Femur (tissue), 1 donor: ENCODE measurements around the gene ETFA.

Experiments used
- DNase-seq: peaks from one replicate; pipeline ENCODE4 v3.0.0-alpha.2; 2017

Gene ETFA

GRCh38 chr15:76340198-76340802, 29.0 kb upstream of the ETFA start:
- no peak for DNase-seq

GRCh38 chr15:76339305-76340197, 28.3 kb upstream of the ETFA start:
- no peak for DNase-seq

GRCh38 chr15:76338486-76339304, 27.4 kb upstream of the ETFA start:
- no peak for DNase-seq

GRCh38 chr15:76337696-76338485, 26.6 kb upstream of the ETFA start:
- DNase-seq = no peak

- no peak for DNase-seq
Measured at GRCh38 chr15:76337059-76337695, 25.9 kb upstream of the ETFA start.

- DNase-seq = peak; percentile 62
Measured at GRCh38 chr15:76336254-76337058, 25.2 kb upstream of the ETFA start, which contains the start of gene ISL2. TSS of gene ISL2 (plus strand) at chr15:76336773. CDS start at chr15:76336884, 111 bp downstream.

GRCh38 chr15:76335307-76336253, 24.3 kb upstream of the ETFA start:
- DNase-seq = no peak

GRCh38 chr15:76334438-76335306, 23.4 kb upstream of the ETFA start:
- no peak for DNase-seq

GRCh38 chr15:76333720-76334437, 22.6 kb upstream of the ETFA start:
- no peak for DNase-seq

GRCh38 chr15:76333309-76333708, 22.0 kb upstream of the ETFA start:
- no peak for DNase-seq

- DNase-seq = no peak
Measured at GRCh38 chr15:76332796-76333195, 21.5 kb upstream of the ETFA start.

- DNase-seq = no peak
Measured at GRCh38 chr15:76330080-76330680, 18.9 kb upstream of the ETFA start.

- no peak for DNase-seq
Measured at GRCh38 chr15:76328958-76329357, 17.7 kb upstream of the ETFA start.

- DNase-seq = no peak
Measured at GRCh38 chr15:76328106-76328696, 16.9 kb upstream of the ETFA start.

GRCh38 chr15:76327191-76328105, 16.2 kb upstream of the ETFA start:
- no peak for DNase-seq

GRCh38 chr15:76325704-76326103, 14.4 kb upstream of the ETFA start:
- no peak for DNase-seq
